ENCODE results near the gene PCCB.

PCCB gene

GRCh38 chr3:136297826-136298225 is 47.7 kb downstream of the PCCB start:
- Histone ChIP-seq H3K4me3 (ENCODE audit: severe bottlenecking) (no peak overlapping the region), H3K36me3 (ENCODE audit: low read depth) (peaks cover 14% of the 10 kb centered on the region), H3K27me3 (ENCODE audit: insufficient read depth, poor library complexity, severe bottlenecking) (no peaks in the 10 kb centered on the region), H3K4me1 (ENCODE audit: insufficient read depth, poor library complexity, severe bottlenecking) (no peaks in the 10 kb centered on the region), H3K27ac (ENCODE audit: poor library complexity, severe bottlenecking) (no peak overlapping the region), H3K9me3 (ENCODE audit: severe bottlenecking) (no peaks in the 10 kb centered on the region)
- no peak for ATAC-seq (ENCODE audit: low read depth)
- no peak for DNase-seq (ENCODE audit: low spot score)
- TF ChIP-seq, protein P1, sequence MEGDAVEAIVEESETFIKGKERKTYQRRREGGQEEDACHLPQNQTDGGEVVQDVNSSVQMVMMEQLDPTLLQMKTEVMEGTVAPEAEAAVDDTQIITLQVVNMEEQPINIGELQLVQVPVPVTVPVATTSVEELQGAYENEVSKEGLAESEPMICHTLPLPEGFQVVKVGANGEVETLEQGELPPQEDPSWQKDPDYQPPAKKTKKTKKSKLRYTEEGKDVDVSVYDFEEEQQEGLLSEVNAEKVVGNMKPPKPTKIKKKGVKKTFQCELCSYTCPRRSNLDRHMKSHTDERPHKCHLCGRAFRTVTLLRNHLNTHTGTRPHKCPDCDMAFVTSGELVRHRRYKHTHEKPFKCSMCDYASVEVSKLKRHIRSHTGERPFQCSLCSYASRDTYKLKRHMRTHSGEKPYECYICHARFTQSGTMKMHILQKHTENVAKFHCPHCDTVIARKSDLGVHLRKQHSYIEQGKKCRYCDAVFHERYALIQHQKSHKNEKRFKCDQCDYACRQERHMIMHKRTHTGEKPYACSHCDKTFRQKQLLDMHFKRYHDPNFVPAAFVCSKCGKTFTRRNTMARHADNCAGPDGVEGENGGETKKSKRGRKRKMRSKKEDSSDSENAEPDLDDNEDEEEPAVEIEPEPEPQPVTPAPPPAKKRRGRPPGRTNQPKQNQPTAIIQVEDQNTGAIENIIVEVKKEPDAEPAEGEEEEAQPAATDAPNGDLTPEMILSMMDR (IDR thresholded peaks at IDR 0.05; ENCODE audit: poor library complexity, severe bottlenecking) = no peak

DNA sequence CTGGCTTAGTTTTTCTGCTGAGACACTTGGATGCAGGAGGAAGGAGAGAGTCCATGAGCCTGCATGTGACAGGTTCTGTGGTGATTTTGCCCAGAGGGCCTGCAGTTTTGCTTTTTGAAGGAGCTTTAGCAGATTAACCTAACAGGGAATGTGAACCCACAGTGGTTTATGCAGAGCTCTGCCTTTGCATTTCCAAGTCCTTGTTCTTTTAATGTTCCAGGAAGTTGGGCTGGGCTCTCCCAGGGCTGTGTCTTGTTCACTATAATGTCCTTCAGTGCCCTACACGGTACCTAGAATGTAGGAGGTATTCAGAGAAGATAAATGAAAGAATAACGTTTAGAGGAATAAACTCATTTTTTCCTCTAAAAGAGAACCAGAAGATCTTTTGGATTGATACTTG is 50.3 kb downstream of the PCCB start:
- Histone ChIP-seq H3K27me3 (ENCODE audit: insufficient read depth, poor library complexity, severe bottlenecking) (no peaks in the 10 kb centered on the region), H3K4me3 (ENCODE audit: severe bottlenecking) (no peak overlapping the region), H3K4me1 (ENCODE audit: insufficient read depth, poor library complexity, severe bottlenecking) (no peaks in the 10 kb centered on the region), H3K27ac (ENCODE audit: poor library complexity, severe bottlenecking) (no peak overlapping the region), H3K36me3 (ENCODE audit: low read depth) (peaks cover 14% of the 10 kb centered on the region), H3K9me3 (ENCODE audit: severe bottlenecking) (no peaks in the 10 kb centered on the region)
- DNase-seq (ENCODE audit: low spot score) = no peak
- TF ChIP-seq, protein P1 (IDR thresholded peaks at IDR 0.05; ENCODE audit: poor library complexity, severe bottlenecking) = no peak
- no peak for ATAC-seq (ENCODE audit: low read depth)

DNA sequence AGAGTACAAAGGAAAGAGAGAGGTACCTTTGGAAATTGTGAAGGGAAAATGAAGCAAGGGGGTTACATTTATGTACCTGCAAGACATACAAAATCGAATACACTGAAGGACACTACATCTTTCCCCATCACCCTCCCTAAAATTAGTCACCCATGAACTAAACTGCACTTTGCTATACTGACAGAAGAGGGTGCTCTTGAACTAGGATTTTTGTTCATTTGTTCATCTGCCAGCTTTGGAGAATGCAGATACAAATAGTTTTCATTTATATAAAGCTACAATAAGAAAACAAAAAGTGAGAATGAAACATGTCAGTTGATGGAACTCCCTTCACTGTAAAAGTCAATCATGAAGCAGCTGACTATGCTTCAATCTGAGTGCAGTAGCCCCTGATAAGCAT is 55.7 kb downstream of the PCCB start:
- no peak overlapping the region for H3K4me3 ChIP-seq (ENCODE audit: severe bottlenecking)
- DNase-seq (ENCODE audit: low spot score) = no peak
- H3K36me3 ChIP-seq (ENCODE audit: low read depth) = peaks cover 4% of the 10 kb centered on the region
- no peak overlapping the region for H3K27ac ChIP-seq (ENCODE audit: poor library complexity, severe bottlenecking)
- TF ChIP-seq, protein P1 (IDR thresholded peaks at IDR 0.05; ENCODE audit: poor library complexity, severe bottlenecking) = no peak
- H3K4me1 ChIP-seq (ENCODE audit: insufficient read depth, poor library complexity, severe bottlenecking) = no peaks in the 10 kb centered on the region
- no peaks in the 10 kb centered on the region for H3K9me3 ChIP-seq (ENCODE audit: severe bottlenecking)
- no peak for ATAC-seq (ENCODE audit: low read depth)
- H3K27me3 ChIP-seq (ENCODE audit: insufficient read depth, poor library complexity, severe bottlenecking) = no peaks in the 10 kb centered on the region

GRCh38 chr3:136311261-136311660 is 61.1 kb downstream of the PCCB start:
- Histone ChIP-seq H3K36me3 (ENCODE audit: low read depth) (no peaks in the 10 kb centered on the region), H3K4me3 (ENCODE audit: severe bottlenecking) (no peak overlapping the region), H3K27me3 (ENCODE audit: insufficient read depth, poor library complexity, severe bottlenecking) (no peaks in the 10 kb centered on the region), H3K4me1 (ENCODE audit: insufficient read depth, poor library complexity, severe bottlenecking) (no peaks in the 10 kb centered on the region), H3K9me3 (ENCODE audit: severe bottlenecking) (no peaks in the 10 kb centered on the region), H3K27ac (ENCODE audit: poor library complexity, severe bottlenecking) (no peak overlapping the region)
- TF ChIP-seq, protein P1 (IDR thresholded peaks at IDR 0.05; ENCODE audit: poor library complexity, severe bottlenecking) = no peak
- ATAC-seq (ENCODE audit: low read depth) (no peak), DNase-seq (ENCODE audit: low spot score) (no peak)

DNA sequence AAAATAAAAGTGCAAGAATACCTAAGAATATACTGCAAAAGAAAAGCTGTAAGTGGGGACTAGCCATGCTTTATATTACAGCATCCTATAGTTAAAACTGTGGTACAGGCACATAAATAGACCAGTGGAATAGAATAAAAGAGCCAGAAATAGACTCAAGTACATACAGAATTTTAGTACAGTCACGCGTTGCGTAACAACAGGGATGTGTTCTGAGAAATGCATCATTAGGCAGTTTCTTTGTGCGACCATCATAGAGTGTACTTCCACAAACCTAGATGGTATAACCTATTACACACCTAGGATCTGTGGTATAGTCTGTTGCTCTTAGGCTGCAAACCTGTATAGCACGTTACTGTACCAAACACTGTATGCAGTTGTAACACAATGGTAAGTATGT is 61.8 kb downstream of the PCCB start:
- Histone ChIP-seq H3K4me1 (ENCODE audit: insufficient read depth, poor library complexity, severe bottlenecking) (no peaks in the 10 kb centered on the region), H3K36me3 (ENCODE audit: low read depth) (no peaks in the 10 kb centered on the region), H3K4me3 (ENCODE audit: severe bottlenecking) (no peak overlapping the region), H3K27ac (ENCODE audit: poor library complexity, severe bottlenecking) (no peak overlapping the region), H3K27me3 (ENCODE audit: insufficient read depth, poor library complexity, severe bottlenecking) (no peaks in the 10 kb centered on the region), H3K9me3 (ENCODE audit: severe bottlenecking) (no peaks in the 10 kb centered on the region)
- ATAC-seq (ENCODE audit: low read depth) (no peak), DNase-seq (ENCODE audit: low spot score) (no peak)
- TF ChIP-seq, protein P1 (IDR thresholded peaks at IDR 0.05; ENCODE audit: poor library complexity, severe bottlenecking) = no peak
